ENCODE measurements around the gene UBE2S. TPM values are rescaled to one million over a fixed set of nuclear protein-coding genes. Genes with fewer than 3 reads are reported as not detected.
A peak's percentile ranks its signal among the peaks of the same experiment; 100 is the strongest.

Gene UBE2S
- total RNA-seq, 1 experiment from 2014 or later, result 345 TPM

DNA sequence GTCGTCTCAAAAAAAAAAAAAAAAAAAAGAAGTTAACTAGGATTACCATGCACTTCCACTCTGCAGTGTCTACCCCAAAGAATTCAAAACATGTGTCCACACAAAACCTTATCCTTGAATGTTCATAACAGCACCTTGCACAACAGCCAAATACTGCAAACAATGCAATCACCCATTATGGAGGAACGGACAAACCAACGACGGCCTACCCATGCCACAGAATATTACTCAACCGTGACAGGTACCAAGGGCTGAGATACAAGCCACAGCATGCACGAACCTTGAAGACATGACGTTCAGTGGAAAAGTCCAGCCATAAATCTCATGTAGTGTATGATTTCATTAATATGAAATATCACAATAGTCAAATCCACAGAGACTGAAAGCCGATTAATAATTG, 38.5 kb upstream of the UBE2S start:
- DNase-seq (ENCODE audit: unreplicated experiment), result peak; percentile 95
- peak overlapping the region; percentile 67 for H3K27ac Mint-ChIP-seq (ENCODE audit: low read depth, unreplicated experiment)
- no TSS peak for BruUV-seq (replicated peaks)
- peak overlapping the region; percentile 39 for H3K4me3 Mint-ChIP-seq (ENCODE audit: unreplicated experiment)
- H3K9me3 Mint-ChIP-seq (ENCODE audit: unreplicated experiment), result no peaks in the 10 kb centered on the region
- TF ChIP-seq, protein P1, sequence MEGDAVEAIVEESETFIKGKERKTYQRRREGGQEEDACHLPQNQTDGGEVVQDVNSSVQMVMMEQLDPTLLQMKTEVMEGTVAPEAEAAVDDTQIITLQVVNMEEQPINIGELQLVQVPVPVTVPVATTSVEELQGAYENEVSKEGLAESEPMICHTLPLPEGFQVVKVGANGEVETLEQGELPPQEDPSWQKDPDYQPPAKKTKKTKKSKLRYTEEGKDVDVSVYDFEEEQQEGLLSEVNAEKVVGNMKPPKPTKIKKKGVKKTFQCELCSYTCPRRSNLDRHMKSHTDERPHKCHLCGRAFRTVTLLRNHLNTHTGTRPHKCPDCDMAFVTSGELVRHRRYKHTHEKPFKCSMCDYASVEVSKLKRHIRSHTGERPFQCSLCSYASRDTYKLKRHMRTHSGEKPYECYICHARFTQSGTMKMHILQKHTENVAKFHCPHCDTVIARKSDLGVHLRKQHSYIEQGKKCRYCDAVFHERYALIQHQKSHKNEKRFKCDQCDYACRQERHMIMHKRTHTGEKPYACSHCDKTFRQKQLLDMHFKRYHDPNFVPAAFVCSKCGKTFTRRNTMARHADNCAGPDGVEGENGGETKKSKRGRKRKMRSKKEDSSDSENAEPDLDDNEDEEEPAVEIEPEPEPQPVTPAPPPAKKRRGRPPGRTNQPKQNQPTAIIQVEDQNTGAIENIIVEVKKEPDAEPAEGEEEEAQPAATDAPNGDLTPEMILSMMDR (IDR thresholded peaks at IDR 0.05; ENCODE audit: unreplicated experiment), result no peak
- ChIA-PET CTCF (interaction anchor here (0.6 to 1.1 kb wide), 2 partner anchors 13 to 186 kb away, joined by 3 to 4 read pairs; no protein-coding TSS in a partner anchor), POLR2A (interaction anchor here (0.7 to 3.0 kb wide), 11 partner anchors 9 to 476 kb away, joined by 3 to 22 read pairs (median 8); partner anchors contain the start of genes ISOC2, KMT5C, RPL28 and UBE2S)
- H3K36me3 Mint-ChIP-seq (ENCODE audit: insufficient read depth, unreplicated experiment), result no peaks in the 10 kb centered on the region
- intact Hi-C loops (cut with micrococcal nuclease), result loop anchor here (2.0 kb wide), 1 partner anchor 13 kb away; no protein-coding TSS in a partner anchor
- peaks cover 34% of the 10 kb centered on the region for H3K4me1 Mint-ChIP-seq (ENCODE audit: insufficient read depth, unreplicated experiment)
- H3K27me3 Mint-ChIP-seq (ENCODE audit: insufficient read depth, unreplicated experiment), result peaks cover 42% of the 10 kb centered on the region

DNA sequence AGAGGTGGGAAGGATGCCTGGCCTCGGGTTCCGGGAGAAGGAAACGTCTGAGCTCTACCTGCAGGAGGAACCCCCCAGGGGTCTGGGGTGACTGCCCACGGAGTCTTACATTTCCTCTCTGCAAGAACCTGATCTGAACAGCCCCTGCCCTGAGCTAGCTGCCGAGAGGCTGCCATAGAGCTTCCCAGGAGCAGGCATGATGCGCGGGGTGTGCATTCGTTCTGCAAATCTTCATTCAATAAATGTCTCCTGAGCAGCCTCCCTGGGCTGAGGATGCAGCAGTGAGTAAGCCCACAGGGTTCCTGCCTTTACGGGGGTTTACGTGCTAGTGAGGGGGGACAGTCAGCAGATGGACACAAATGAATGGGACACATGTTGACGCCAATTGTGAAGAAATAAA, 37.1 kb upstream of the UBE2S start:
- H3K4me1 Mint-ChIP-seq (ENCODE audit: insufficient read depth, unreplicated experiment), result peaks cover 37% of the 10 kb centered on the region
- no peaks in the 10 kb centered on the region for H3K9me3 Mint-ChIP-seq (ENCODE audit: unreplicated experiment)
- DNase-seq (ENCODE audit: unreplicated experiment), result no peak
- BruUV-seq (replicated peaks), result no TSS peak
- POLR2A ChIA-PET, result interaction anchor here (0.9 to 1.0 kb wide), 2 partner anchors 38 to 65 kb away, joined by 3 read pairs; no protein-coding TSS in a partner anchor
- H3K4me3 Mint-ChIP-seq (ENCODE audit: unreplicated experiment), result no peak overlapping the region
- peaks cover 55% of the 10 kb centered on the region for H3K27me3 Mint-ChIP-seq (ENCODE audit: insufficient read depth, unreplicated experiment)
- H3K36me3 Mint-ChIP-seq (ENCODE audit: insufficient read depth, unreplicated experiment), result no peaks in the 10 kb centered on the region
- CTCF ChIA-PET, result interaction anchor here (0.6 to 1.0 kb wide), 4 partner anchors 26 to 256 kb away, joined by 3 to 5 read pairs (median 3); no protein-coding TSS in a partner anchor
- no peak overlapping the region for H3K27ac Mint-ChIP-seq (ENCODE audit: low read depth, unreplicated experiment)
- intact Hi-C loops (cut with micrococcal nuclease), result no loop called here
- TF ChIP-seq, protein P1 (IDR thresholded peaks at IDR 0.05; ENCODE audit: unreplicated experiment), result no peak

DNA sequence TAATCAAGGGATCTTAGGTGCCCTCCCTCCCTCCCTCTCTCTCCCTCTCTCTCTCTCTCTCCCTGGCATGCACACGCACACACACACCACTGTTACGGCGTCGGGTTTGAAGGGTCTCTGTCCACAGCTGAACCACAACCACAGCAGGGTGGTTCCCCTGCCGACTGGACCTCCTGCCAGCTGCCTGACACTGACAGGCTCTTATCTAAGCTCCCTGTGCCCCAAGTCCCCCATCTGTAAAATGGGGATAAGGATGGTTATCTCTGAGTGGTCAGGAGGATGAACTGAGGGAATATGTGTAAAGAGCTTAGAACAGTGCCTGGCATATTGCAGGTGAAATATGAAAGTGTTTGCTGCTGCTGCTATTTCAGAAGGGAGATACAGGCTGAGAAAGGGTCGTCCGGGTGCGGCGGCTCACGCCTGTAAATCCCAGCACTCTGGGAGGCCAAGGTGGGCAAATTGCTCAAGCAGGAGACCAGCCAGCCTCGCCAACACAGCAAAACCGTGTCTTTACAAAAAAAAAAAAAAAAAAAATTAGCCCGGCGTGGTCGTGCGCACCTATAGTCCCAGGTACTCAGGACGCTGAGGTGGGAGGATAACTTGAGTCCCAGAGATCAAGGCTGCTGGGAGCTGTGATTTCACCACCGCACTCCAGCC, 36.4 kb upstream of the UBE2S start:
- no TSS peak for BruUV-seq (replicated peaks)
- intact Hi-C loops (cut with micrococcal nuclease), result no loop called here
- CTCF ChIA-PET, result interaction anchor here (0.7 to 1.0 kb wide), 2 partner anchors 26 to 256 kb away, joined by 3 to 5 read pairs; no protein-coding TSS in a partner anchor
- POLR2A ChIA-PET, result no interaction called here
- Mint-ChIP-seq H3K4me1 (ENCODE audit: insufficient read depth, unreplicated experiment) (peaks cover 37% of the 10 kb centered on the region), H3K36me3 (ENCODE audit: insufficient read depth, unreplicated experiment) (no peaks in the 10 kb centered on the region), H3K27ac (ENCODE audit: low read depth, unreplicated experiment) (no peak overlapping the region), H3K9me3 (ENCODE audit: unreplicated experiment) (no peaks in the 10 kb centered on the region), H3K4me3 (ENCODE audit: unreplicated experiment) (no peak overlapping the region), H3K27me3 (ENCODE audit: insufficient read depth, unreplicated experiment) (peaks cover 62% of the 10 kb centered on the region)
- no peak for DNase-seq (ENCODE audit: unreplicated experiment)
- TF ChIP-seq, protein P1 (IDR thresholded peaks at IDR 0.05; ENCODE audit: unreplicated experiment), result no peak

DNA sequence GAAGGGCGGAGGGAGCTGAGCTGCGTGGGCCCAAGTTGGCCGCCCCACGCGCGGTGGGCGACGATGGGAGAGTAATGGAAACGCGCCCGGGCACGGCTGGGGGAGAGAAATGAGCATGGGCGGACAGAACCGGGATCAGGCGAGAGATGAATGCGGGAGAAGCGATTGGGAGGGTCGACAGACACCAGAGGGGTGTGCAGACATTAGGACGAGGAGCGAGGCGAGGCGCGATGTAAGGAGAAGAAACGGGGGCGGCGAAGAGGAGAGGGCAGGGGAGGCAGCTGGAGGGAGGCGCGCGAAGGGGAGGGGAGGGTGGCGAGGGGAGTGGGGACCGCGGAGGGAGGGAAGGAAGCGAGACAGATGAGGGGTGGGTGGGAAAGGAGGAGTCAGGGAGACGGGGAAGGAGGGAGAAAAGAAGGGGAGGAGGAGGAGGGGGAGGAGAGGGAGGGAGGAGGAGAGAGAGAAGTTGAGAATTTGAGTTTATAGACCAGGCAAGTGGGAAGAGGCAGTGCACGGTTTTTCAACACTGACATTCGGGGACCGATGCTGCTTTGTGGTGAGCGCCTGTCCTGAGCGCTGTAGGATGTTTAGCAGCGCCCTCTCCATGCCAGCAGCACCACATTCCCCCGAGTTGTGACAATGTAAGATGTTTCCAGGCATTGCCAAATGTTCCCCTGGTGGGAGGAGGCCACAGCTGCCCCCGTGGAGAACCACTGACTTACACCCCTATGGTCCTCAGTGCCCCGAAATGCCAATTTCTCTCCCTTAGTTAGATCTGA, 35.6 kb upstream of the UBE2S start, which contains the start of gene SHISA7:
Gene SHISA7 (minus strand): TSS at position 256 of the 779 bp plus-strand sequence. CDS start 437 bp downstream, outside the sequence.
- no TSS peak for BruUV-seq (replicated peaks)
- H3K27me3 Mint-ChIP-seq (ENCODE audit: insufficient read depth, unreplicated experiment), result peaks cover 66% of the 10 kb centered on the region
- POLR2A ChIA-PET, result no interaction called here
- intact Hi-C loops (cut with micrococcal nuclease), result no loop called here
- H3K4me3 Mint-ChIP-seq (ENCODE audit: unreplicated experiment), result no peak within 1 kb of the TSS
- TF ChIP-seq, protein P1 (IDR thresholded peaks at IDR 0.05; ENCODE audit: unreplicated experiment), result no peak
- H3K36me3 Mint-ChIP-seq (ENCODE audit: insufficient read depth, unreplicated experiment), result no peaks in the 10 kb centered on the region
- H3K4me1 Mint-ChIP-seq (ENCODE audit: insufficient read depth, unreplicated experiment), result peaks cover 37% of the 10 kb centered on the region
- CTCF ChIA-PET, result no interaction called here
- H3K27ac Mint-ChIP-seq (ENCODE audit: low read depth, unreplicated experiment), result no peak within 1 kb of the TSS
- DNase-seq (ENCODE audit: unreplicated experiment), result no peak
- no peaks in the 10 kb centered on the region for H3K9me3 Mint-ChIP-seq (ENCODE audit: unreplicated experiment)
